Omental fat pad (tissue), 4 donors: ENCODE results near the gene CAPN5. TPM values are rescaled to one million over a fixed set of nuclear protein-coding genes. Genes with fewer than 3 reads are reported as not detected.

Source experiments
- ATAC-seq: fragments of 150-250 bp; one replicate; pipeline ENCODE4 v1.9.1; 2016; ENCODE audit warnings: mild to moderate bottlenecking, moderate library complexity; ENCODE audit not compliant: low FRiP score
- DNase-seq: peaks from one replicate; pipeline ENCODE4 v3.0.0-alpha.2; 2019; ENCODE audit warnings: low spot score
- total RNA-seq, 4 donors: library from RNA; depleted of rRNA; stranded (reverse); fragments of >200 nt; gene quantifications; one replicate each; pipeline ENCODE4 v1.1.0, GENCODE V29; 2016
- TF ChIP-seq, protein P1 (sequence below), 3 donors: fragments of 450-650 bp; IDR thresholded peaks; one replicate each; pipeline ENCODE4 v1.5.1; 2016 to 2017; ENCODE audit warnings: antibody characterized with exemption in 3 of 3, mild to moderate bottlenecking in 3 of 3, moderate library complexity in 2 of 3

Gene CAPN5
- total RNA-seq, 4 donors from 2014 or later: 3.3 to 8.5 (median 4.7) TPM

DNA sequence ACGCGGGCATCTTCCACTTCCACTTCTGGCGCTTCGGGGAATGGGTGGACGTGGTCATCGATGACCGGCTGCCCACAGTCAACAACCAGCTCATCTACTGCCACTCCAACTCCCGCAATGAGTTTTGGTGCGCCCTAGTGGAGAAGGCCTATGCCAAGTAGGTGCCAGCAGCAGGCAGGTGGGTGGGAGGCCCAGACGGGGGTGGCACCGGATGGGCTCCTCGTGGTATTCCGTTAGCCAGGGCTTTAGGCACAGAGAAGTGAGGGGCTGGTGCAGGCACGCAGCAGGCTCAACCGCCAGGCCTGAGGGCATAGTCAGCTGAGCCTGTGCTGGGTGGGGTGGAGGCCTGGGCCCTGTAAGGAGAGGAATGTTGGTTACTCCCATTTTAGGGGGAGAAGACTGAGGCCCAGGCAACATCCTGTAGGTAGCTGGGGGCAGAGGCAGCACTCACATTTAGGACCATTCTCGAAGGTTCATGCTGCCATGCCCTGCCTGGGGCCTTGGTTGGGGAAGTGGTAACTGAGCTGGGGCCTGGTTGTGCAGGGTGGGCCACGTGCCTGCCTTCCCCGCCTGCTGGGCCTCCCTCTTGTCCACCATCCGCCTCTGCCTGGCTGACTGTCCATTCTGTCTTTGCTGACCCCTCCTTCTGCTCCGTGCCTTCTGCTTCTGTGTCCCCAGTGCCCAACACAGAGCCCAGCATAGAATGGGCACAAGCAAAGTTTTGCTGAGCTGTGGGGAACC is 46.0 kb downstream of the CAPN5 start:
- ATAC-seq (no peak), DNase-seq (no peak)
- TF ChIP-seq, protein P1, sequence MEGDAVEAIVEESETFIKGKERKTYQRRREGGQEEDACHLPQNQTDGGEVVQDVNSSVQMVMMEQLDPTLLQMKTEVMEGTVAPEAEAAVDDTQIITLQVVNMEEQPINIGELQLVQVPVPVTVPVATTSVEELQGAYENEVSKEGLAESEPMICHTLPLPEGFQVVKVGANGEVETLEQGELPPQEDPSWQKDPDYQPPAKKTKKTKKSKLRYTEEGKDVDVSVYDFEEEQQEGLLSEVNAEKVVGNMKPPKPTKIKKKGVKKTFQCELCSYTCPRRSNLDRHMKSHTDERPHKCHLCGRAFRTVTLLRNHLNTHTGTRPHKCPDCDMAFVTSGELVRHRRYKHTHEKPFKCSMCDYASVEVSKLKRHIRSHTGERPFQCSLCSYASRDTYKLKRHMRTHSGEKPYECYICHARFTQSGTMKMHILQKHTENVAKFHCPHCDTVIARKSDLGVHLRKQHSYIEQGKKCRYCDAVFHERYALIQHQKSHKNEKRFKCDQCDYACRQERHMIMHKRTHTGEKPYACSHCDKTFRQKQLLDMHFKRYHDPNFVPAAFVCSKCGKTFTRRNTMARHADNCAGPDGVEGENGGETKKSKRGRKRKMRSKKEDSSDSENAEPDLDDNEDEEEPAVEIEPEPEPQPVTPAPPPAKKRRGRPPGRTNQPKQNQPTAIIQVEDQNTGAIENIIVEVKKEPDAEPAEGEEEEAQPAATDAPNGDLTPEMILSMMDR (IDR thresholded peaks at IDR 0.05): no peak

DNA sequence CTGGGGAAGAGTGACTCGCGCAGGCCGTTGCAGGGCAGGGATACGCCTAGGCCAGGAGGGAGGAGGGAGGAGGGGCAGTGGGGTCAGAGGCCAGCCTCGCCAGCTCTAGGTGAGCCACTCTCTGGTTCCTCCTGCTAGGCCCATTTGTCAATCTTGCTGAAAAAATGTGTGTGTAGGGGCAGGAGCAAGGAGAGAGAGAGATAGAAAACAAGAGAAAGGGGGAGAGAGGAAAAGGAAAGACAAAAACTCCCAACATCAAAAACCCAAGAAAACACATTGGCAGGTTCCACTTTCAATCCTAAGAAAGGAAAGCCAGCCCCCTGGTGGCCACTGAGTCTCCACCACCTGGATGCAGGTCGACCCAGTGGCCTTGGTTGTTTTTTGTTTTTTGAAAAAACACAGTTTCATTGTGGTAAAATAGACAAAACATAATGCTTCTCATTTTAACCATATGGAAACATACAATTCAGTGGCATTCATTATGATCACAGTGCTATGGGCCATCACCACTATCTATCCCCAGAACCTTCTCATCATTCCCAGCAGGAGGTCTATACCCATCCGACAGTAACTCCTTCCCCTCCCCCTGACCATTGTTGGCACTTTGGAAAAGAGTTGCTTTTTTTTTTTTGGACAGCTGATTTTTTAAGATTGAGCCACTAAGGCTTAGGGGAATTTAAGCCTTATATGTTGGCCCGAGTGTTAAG is 46.8 kb downstream of the CAPN5 start:
- ATAC-seq (no peak), DNase-seq (no peak)
- TF ChIP-seq, protein P1 (IDR thresholded peaks at IDR 0.05): no peak

DNA sequence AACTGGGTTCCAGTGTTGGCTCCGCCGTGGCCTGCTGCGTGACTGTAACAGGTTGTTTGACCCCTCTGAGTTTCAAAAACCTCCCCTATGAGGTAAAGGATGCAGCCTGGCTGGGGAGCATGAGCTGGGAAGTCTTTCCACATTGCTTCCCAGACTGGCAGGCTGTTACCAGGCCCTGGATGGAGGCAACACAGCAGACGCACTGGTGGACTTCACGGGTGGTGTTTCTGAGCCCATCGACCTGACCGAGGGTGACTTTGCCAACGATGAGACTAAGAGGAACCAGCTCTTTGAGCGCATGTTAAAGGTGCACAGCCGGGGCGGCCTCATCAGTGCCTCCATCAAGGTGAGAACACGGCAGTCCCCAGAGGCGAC is 47.3 kb downstream of the CAPN5 start:
- TF ChIP-seq, protein P1 (IDR thresholded peaks at IDR 0.05): no peak
- ATAC-seq (no peak), DNase-seq (no peak)

DNA sequence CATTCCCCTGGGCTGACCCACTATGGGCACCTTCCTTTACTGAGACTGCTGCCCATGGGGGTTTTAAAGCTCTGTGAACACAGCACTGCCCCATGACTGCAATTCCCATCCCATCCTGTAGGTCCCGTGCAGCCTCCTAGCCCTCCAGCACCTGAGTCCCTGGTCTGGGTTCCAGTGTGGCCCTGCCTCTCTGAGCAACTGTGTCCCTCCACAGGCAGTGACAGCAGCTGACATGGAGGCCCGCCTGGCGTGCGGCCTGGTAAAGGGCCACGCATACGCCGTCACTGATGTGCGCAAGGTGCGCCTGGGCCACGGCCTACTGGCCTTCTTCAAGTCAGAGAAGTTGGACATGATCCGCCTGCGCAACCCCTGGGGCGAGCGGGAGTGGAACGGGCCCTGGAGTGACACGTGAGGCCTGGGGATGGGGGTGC is 48.4 kb downstream of the CAPN5 start:
- no peak for ATAC-seq
- DNase-seq: no peak
- TF ChIP-seq, protein P1 (IDR thresholded peaks at IDR 0.05): no peak

DNA sequence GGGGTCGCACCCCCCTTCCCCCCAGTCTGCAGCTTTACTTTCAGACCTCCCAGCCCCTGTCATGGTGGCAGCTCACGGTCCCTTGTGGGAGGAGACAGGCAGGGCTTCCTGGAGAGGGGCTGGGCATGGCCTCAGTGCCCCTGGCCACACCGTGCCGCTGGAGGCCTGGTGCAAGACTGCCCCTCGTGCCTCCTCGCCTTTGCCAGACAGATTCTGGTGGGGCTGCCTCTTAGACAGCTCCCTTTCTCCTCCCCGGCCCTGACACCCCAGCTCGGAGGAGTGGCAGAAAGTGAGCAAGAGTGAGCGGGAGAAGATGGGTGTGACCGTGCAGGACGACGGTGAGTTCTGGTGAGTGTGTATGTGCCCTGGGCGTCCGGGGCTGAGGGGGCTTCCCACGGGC is 49.2 kb downstream of the CAPN5 start:
- ATAC-seq: no peak
- TF ChIP-seq, protein P1 (IDR thresholded peaks at IDR 0.05): no peak
- no peak for DNase-seq

DNA sequence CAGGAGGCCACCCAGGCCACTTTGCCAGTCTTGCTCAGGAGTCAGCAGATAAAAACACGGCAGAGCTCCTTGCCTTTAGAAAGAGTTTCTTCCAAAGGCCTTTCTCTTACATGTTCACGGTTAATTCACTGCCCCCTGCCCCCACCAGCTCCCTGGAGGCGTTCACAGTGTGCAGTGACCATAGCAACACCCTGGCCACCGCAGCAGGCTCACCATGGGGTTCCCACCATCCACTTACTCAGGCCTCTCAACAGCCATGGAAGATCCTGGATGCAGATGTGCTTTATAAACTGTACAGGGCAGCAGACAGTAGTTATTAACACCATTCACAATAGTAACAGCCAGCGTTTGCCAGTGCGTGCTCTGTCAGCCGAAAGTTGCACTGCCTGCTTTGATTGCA is 50.7 kb downstream of the CAPN5 start:
- ATAC-seq: no peak
- TF ChIP-seq, protein P1 (IDR thresholded peaks at IDR 0.05): no peak
- DNase-seq: no peak

DNA sequence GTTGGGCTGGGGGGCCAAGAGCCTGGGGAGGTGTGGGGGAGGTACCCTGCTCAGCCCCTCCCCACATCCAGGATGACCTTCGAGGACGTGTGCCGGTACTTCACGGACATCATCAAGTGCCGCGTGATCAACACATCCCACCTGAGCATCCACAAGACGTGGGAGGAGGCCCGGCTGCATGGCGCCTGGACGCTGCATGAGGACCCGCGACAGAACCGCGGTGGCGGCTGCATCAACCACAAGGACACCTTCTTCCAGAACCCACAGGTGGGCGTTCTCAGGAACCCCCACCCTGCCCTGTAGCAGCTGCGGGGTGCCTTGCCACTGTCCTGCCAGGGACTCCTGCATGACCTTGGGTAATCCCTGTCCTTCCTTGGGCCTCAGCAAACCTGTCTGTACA is 51.3 kb downstream of the CAPN5 start:
- TF ChIP-seq, protein P1 (IDR thresholded peaks at IDR 0.05): no peak
- ATAC-seq (no peak), DNase-seq (no peak)
